Stimulated activated CD4-positive, alpha-beta T cell treated with anti-CD3 and anti-CD28 coated beads, Interleukin-1b, Interleukin-23, amount 100 ng/mL, for 24 hours (primary cell): Measurements from ENCODE around the gene MYCBPAP.

ENCODE experiments used
- DNase-seq, 4 experiments: peaks; one replicate each; pipeline ENCODE4 v3.0.0-alpha.2; 2020; ENCODE audit warnings: low read depth in 4 of 4, low spot score in 1 of 4

MYCBPAP gene

GRCh38 chr17:50517011-50517410, 8.8 kb downstream of the MYCBPAP start:
- no peak for DNase-seq

DNA sequence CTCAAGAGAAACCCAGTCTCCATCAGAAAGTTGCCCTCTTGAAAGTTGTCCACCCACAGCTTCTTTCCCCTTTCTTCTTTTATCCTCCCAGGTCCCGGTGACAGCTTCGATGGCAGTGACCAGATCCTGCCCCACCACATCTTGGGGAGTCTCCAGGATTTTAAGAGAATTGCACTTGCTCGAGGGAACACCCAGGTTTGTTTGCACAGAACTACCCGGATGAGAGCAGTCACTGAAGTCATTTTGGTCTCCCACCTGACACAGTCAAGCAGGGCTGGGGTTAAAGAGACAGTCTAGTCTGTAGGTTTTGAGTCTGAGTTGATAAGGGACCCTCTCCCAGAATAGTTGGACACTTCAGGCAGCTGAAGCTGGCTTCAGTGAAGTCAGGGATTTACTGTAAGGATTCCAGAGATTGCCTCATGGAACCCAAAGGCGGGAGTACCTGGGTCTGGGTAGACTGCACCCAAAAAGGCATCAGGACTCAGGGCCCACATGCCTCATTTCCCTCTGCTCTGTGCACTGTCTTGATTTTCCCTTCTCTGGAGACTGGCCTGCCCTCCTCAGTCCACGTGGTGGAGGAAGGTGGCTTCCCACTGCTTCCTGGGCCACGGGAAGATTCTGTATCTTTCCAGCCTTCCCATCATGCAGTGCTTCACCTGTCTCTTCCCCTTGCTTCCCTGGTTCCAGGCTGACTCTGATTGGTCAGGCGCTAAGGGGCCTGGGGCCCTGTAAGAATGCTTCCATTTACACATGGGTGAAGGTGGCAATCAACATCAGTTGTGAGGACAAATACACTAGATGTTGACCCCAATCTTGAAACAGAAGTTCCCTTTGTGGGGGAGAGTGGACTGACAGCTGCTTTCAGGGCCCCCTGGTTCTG, 9.5 kb downstream of the MYCBPAP start:
- no peak for DNase-seq

DNA sequence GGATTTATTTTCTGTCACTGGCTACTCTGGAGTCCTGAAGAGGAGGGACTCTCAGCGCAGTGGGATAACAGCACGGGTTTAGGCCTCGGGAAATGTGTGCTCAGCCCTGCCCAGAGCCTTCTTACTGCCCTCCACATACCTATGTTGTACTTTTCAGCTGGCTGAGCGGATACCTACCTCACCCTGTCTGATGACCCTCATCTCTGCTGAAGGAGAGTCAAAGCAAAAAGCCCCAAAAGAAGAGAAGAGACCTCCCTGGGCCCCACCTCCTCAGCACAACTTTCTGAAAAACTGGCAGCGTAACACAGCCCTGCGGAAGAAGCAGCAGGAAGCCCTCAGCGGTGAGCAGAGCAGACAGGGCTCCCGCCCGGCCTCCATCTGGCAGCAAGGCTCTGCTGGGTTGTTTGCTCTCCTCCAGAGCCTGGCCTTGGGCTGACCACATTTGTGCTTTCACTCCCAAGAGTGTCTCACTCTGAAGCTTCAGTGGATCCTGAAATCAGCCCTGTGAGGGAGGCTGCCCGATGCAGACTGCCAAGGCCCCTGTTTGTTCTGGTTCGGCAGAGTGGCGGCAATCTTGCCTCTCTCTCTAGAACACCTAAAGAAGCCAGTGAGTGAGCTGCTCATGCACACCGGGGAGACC, 10.3 kb downstream of the MYCBPAP start:
- DNase-seq = no peak

DNA sequence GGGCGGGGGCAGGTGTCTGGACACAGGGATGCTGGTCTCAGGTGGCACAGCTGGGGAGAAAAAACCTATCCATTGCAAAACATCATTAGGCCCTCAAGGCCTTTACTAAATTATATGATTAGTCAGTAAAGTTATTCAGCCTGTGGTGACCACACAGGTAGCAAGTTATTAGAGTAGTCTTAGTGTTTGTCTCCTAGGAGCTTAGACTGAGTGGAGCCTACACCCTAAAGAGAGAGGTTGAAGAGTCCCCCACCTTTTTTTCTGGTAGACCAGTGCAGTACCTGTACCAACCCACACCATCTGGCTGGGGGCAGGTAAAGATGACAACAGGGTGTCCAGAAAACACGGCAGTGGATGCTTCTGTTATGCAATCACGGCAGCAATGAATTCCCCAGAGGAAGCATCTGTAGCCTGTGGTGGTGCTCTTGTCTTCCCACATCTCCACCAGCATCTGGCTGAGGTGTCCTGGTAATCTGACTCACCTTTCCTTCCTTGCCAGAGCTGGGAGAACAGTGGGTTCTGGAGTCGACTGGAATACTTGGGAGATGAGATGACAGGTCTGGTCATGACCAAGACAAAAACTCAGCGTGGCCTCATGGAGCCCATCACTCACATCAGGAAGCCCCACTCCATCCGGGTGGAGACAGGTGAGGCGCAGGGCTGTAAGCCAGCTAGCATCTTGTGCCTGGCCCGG, 11.0 kb downstream of the MYCBPAP start:
- no peak for DNase-seq

- no peak for DNase-seq
Measured at GRCh38 chr17:50520483-50520882, 12.2 kb downstream of the MYCBPAP start.

GRCh38 chr17:50521514-50521913, 13.3 kb downstream of the MYCBPAP start:
- no peak for DNase-seq

- no peak for DNase-seq
Measured at GRCh38 chr17:50522766-50523165, 14.5 kb downstream of the MYCBPAP start.

- no peak for DNase-seq
Measured at GRCh38 chr17:50523208-50523607, 15.0 kb downstream of the MYCBPAP start.

- no peak for DNase-seq
Measured at GRCh38 chr17:50524838-50525237, 16.6 kb downstream of the MYCBPAP start.

- DNase-seq = no peak
Measured at GRCh38 chr17:50527155-50527762, 19.0 kb downstream of the MYCBPAP start.

GRCh38 chr17:50527949-50528474, 19.8 kb downstream of the MYCBPAP start:
- DNase-seq = no peak

DNA sequence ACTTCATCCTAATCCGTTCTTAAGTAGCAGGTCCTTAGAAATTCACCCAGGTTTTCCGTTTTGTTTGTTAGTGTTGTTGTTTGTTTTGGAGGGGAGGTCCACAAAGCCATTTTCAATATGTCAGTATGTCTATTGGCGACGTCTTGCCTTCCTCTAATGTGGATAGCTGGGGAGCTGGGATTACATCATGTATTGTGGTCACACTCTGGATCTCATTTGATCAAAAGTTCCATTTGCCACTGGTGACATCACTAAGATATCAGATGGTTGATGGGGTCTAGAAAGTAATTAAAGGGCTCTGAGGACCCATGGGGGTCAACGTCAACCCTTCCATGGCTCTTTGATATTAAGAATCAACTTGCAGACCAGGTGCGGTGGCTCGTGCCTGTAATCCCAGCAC, 21.6 kb downstream of the MYCBPAP start:
- DNase-seq = no peak

DNA sequence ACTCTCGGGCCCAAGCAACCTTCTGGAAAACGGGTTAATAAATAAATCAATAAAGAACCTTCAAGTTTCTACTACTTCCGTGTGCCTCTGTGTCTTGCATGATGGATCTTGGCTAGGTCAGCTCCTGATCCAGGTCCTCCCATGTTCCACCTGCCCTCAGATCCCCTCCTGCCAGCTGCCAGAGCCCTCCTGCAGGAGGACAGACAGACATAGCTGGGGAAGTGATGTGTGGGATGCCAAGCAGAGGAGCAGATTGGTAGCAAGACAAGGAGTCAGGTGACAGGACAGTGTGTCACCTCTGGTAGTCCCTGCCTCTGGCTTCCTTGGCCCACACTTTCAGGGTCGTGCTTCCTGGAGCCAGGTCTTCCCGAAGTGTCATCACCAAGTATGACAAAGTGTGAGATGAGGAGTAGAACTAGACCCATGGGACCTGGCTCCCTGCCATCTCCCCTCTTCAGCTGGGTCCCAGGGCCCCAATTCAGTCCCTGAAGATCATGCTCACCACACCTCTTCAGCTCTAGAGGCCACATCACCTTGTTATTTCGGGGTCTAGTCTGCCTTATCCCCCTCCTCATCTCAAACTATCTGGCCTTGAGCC, 23.3 kb downstream of the MYCBPAP start:
- DNase-seq = no peak

GRCh38 chr17:50532452-50533024, 24.3 kb downstream of the MYCBPAP start, which contains the start of gene EPN3:
EPN3 (plus strand) TSS chr17:50532735; CDS start chr17:50536557, 3,822 bp downstream.
- DNase-seq = no peak

- no peak for DNase-seq
Measured at GRCh38 chr17:50533185-50533584, 24.9 kb downstream of the MYCBPAP start.

DNA sequence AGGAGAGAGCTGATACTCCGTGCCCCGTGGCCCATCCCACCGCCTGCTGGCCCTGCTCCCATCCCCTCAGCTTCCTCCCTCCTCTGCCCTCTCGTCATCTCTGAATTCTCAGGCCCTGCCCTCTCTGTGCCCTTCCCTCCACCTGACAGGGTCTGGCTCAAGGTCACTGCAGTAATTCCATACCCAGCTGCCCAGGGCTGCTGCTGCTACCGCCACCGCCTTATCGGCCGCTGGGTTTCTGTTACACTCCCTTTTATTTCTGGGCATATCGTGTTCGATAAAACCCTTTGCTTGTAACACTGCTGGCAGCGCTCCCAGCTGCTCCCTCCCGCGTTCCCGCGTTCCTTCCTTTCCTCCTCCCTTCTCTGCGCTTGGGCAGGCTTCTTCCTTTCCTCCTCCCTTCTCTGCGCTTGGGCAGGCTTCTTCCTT, 25.5 kb downstream of the MYCBPAP start:
- no peak for DNase-seq

DNA sequence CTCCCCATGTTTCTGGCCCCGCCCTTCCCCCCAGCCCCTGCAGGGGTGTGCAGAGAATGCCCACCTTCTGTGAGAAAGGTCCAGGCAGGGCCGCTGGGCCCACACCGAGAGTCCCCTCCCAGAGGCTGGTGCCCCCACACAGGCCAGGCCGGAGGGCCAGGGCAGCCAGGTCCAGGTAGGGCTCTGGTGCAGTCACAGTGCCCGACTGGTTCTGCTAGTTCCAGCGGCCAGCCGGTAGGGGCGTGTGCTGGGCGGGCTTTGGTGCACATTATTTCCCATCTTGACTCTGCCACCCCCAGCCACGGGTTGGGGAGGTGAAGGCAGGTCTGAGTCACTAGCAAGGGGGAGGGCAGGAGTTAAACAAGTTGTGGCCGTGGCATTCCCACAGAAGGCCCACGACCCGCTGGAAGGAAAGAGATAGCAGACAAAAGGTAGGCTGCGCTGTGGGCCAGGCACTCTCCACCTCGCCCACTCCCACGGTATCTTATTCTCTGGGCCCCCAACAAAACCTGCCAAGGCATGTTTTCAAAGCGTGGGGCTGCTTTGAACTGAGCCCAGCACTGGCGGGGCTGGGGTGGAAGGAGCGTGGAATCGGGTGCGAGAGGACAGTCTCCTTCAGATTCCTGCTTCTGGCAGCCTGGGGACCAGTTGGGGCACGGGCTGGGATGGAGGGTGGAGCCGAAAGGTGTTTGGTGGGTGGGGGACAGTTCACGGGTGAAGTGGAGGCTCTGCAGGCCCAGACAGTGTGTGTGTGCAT, 26.2 kb downstream of the MYCBPAP start:
- DNase-seq = no peak

GRCh38 chr17:50534979-50535326, 26.7 kb downstream of the MYCBPAP start:
- DNase-seq = no peak

DNA sequence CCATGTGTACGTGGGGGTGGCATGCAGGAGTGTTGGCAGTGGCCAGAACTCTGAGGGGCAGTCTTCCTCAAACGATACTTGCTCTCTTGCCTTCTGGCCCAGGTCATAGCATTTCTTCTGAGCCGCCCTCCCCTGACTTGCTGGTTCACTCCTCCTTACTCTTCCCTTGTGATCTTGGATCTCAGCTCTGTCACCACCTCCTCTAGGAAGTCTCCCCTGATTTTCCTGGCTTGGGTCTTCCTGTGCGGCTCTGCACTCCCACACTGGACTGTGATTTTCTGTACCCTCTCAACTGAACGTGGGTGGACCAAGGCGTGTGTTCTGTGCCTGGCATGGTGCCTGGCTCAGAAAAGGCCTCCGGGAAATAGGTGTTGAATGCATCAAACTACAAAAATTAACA, 27.2 kb downstream of the MYCBPAP start:
- DNase-seq = no peak
